ENCODE results near the gene XYLT1.

Gene XYLT1

GRCh38 chr16:17143546-17144419 lies 327.0 kb downstream of the XYLT1 start:
- no peak for ATAC-seq (ENCODE audit: low read depth)
- no peaks in the 10 kb centered on the region for H3K27me3 Mint-ChIP-seq
- peaks cover 24% of the 10 kb centered on the region for H3K36me3 Mint-ChIP-seq
- H3K4me1 Mint-ChIP-seq: no peaks in the 10 kb centered on the region
- no peak overlapping the region for H3K4me3 Mint-ChIP-seq
- no peak overlapping the region for H3K27ac Mint-ChIP-seq
- DNase-seq (ENCODE audit: low spot score in 2 of 2): no peak
- H3K9me3 Mint-ChIP-seq: no peaks in the 10 kb centered on the region

GRCh38 chr16:17138801-17139200 lies 332.0 kb downstream of the XYLT1 start:
- DNase-seq (ENCODE audit: low spot score in 2 of 2): no peak
- peaks cover 8% of the 10 kb centered on the region for H3K4me1 Mint-ChIP-seq
- H3K9me3 Mint-ChIP-seq: no peaks in the 10 kb centered on the region
- no peak for ATAC-seq (ENCODE audit: low read depth)
- H3K36me3 Mint-ChIP-seq: peaks cover 51% of the 10 kb centered on the region
- no peak overlapping the region for H3K27ac Mint-ChIP-seq
- no peaks in the 10 kb centered on the region for H3K27me3 Mint-ChIP-seq
- H3K4me3 Mint-ChIP-seq: no peak overlapping the region

- Mint-ChIP-seq H3K27me3 (peaks cover 2% of the 10 kb centered on the region), H3K4me1 (peaks cover 22% of the 10 kb centered on the region), H3K4me3 (no peak overlapping the region), H3K9me3 (no peaks in the 10 kb centered on the region), H3K36me3 (peaks cover 67% of the 10 kb centered on the region), H3K27ac (no peak overlapping the region)
- DNase-seq (ENCODE audit: low spot score in 2 of 2) (no peak), ATAC-seq (ENCODE audit: low read depth) (no peak)
Measured at GRCh38 chr16:17135439-17135838, 335.3 kb downstream of the XYLT1 start.

GRCh38 chr16:17134586-17134985 lies 336.2 kb downstream of the XYLT1 start:
- H3K27me3 Mint-ChIP-seq: peaks cover 2% of the 10 kb centered on the region
- H3K4me1 Mint-ChIP-seq: peaks cover 25% of the 10 kb centered on the region
- H3K9me3 Mint-ChIP-seq: no peaks in the 10 kb centered on the region
- ATAC-seq (ENCODE audit: low read depth) (peak; percentile 66), DNase-seq (ENCODE audit: low spot score in 2 of 2) (no peak)
- no peak overlapping the region for H3K4me3 Mint-ChIP-seq
- peak overlapping the region; percentile 56 for H3K27ac Mint-ChIP-seq
- peaks cover 68% of the 10 kb centered on the region for H3K36me3 Mint-ChIP-seq

GRCh38 chr16:17133851-17134250 lies 336.9 kb downstream of the XYLT1 start:
- no peak overlapping the region for H3K4me3 Mint-ChIP-seq
- H3K4me1 Mint-ChIP-seq: peaks cover 25% of the 10 kb centered on the region
- H3K36me3 Mint-ChIP-seq: peaks cover 62% of the 10 kb centered on the region
- H3K9me3 Mint-ChIP-seq: no peaks in the 10 kb centered on the region
- H3K27me3 Mint-ChIP-seq: peaks cover 2% of the 10 kb centered on the region
- peak overlapping the region; percentile 56 for H3K27ac Mint-ChIP-seq
- ATAC-seq (ENCODE audit: low read depth) (no peak), DNase-seq (ENCODE audit: low spot score in 2 of 2) (no peak)

GRCh38 chr16:17131351-17131750 lies 339.4 kb downstream of the XYLT1 start:
- Mint-ChIP-seq H3K4me3 (no peak overlapping the region), H3K9me3 (no peaks in the 10 kb centered on the region), H3K27ac (no peak overlapping the region), H3K36me3 (peaks cover 51% of the 10 kb centered on the region), H3K27me3 (peaks cover 2% of the 10 kb centered on the region), H3K4me1 (peaks cover 30% of the 10 kb centered on the region)
- ATAC-seq (ENCODE audit: low read depth) (no peak), DNase-seq (ENCODE audit: low spot score in 2 of 2) (no peak)

- ATAC-seq (ENCODE audit: low read depth) (peak; percentile 62), DNase-seq (ENCODE audit: low spot score in 2 of 2) (peak in 1 of 2 donors; percentile 2)
- Mint-ChIP-seq H3K36me3 (peaks cover 46% of the 10 kb centered on the region), H3K27me3 (peaks cover 2% of the 10 kb centered on the region), H3K4me1 (peaks cover 30% of the 10 kb centered on the region), H3K4me3 (peak overlapping the region; percentile 0), H3K27ac (peak overlapping the region; percentile 50), H3K9me3 (no peaks in the 10 kb centered on the region)
Measured at GRCh38 chr16:17130733-17131132, 340.0 kb downstream of the XYLT1 start.

- no peak overlapping the region for H3K27ac Mint-ChIP-seq
- H3K36me3 Mint-ChIP-seq: peaks cover 51% of the 10 kb centered on the region
- no peak for ATAC-seq (ENCODE audit: low read depth)
- no peak overlapping the region for H3K4me3 Mint-ChIP-seq
- peaks cover 2% of the 10 kb centered on the region for H3K27me3 Mint-ChIP-seq
- peaks cover 3% of the 10 kb centered on the region for H3K9me3 Mint-ChIP-seq
- peaks cover 30% of the 10 kb centered on the region for H3K4me1 Mint-ChIP-seq
- no peak for DNase-seq (ENCODE audit: low spot score in 2 of 2)
Measured at GRCh38 chr16:17129971-17130370, 340.8 kb downstream of the XYLT1 start.

GRCh38 chr16:17128791-17129190 lies 342.0 kb downstream of the XYLT1 start:
- H3K4me1 Mint-ChIP-seq: peaks cover 21% of the 10 kb centered on the region
- ATAC-seq (ENCODE audit: low read depth) (no peak), DNase-seq (ENCODE audit: low spot score in 2 of 2) (no peak)
- H3K4me3 Mint-ChIP-seq: no peak overlapping the region
- H3K27ac Mint-ChIP-seq: no peak overlapping the region
- peaks cover 53% of the 10 kb centered on the region for H3K36me3 Mint-ChIP-seq
- H3K27me3 Mint-ChIP-seq: peaks cover 2% of the 10 kb centered on the region
- peaks cover 6% of the 10 kb centered on the region for H3K9me3 Mint-ChIP-seq

GRCh38 chr16:17126156-17126555 lies 344.6 kb downstream of the XYLT1 start:
- Mint-ChIP-seq H3K9me3 (peaks cover 9% of the 10 kb centered on the region), H3K36me3 (peaks cover 55% of the 10 kb centered on the region), H3K27ac (no peak overlapping the region), H3K27me3 (no peaks in the 10 kb centered on the region), H3K4me3 (no peak overlapping the region), H3K4me1 (peaks cover 12% of the 10 kb centered on the region)
- ATAC-seq (ENCODE audit: low read depth): no peak
- no peak for DNase-seq (ENCODE audit: low spot score in 2 of 2)

- peaks cover 12% of the 10 kb centered on the region for H3K4me1 Mint-ChIP-seq
- DNase-seq (ENCODE audit: low spot score in 2 of 2): no peak
- no peak overlapping the region for H3K27ac Mint-ChIP-seq
- ATAC-seq (ENCODE audit: low read depth): no peak
- H3K4me3 Mint-ChIP-seq: no peak overlapping the region
- peaks cover 56% of the 10 kb centered on the region for H3K36me3 Mint-ChIP-seq
- H3K27me3 Mint-ChIP-seq: no peaks in the 10 kb centered on the region
- H3K9me3 Mint-ChIP-seq: peaks cover 9% of the 10 kb centered on the region
Measured at GRCh38 chr16:17125671-17126070, 345.1 kb downstream of the XYLT1 start.

- DNase-seq (ENCODE audit: low spot score in 2 of 2) (no peak), ATAC-seq (ENCODE audit: low read depth) (no peak)
- H3K27ac Mint-ChIP-seq: no peak overlapping the region
- H3K4me3 Mint-ChIP-seq: no peak overlapping the region
- peaks cover 42% of the 10 kb centered on the region for H3K36me3 Mint-ChIP-seq
- H3K9me3 Mint-ChIP-seq: no peaks in the 10 kb centered on the region
- H3K4me1 Mint-ChIP-seq: peaks cover 6% of the 10 kb centered on the region
- H3K27me3 Mint-ChIP-seq: no peaks in the 10 kb centered on the region
Measured at GRCh38 chr16:17117906-17118577, 352.7 kb downstream of the XYLT1 start.

- Mint-ChIP-seq H3K4me1 (peaks cover 6% of the 10 kb centered on the region), H3K27me3 (no peaks in the 10 kb centered on the region), H3K36me3 (peaks cover 32% of the 10 kb centered on the region), H3K4me3 (no peak overlapping the region), H3K27ac (no peak overlapping the region), H3K9me3 (no peaks in the 10 kb centered on the region)
- no peak for DNase-seq (ENCODE audit: low spot score in 2 of 2)
- no peak for ATAC-seq (ENCODE audit: low read depth)
Measured at GRCh38 chr16:17116595-17117322, 354.0 kb downstream of the XYLT1 start.

- ATAC-seq (ENCODE audit: low read depth) (no peak), DNase-seq (ENCODE audit: low spot score in 2 of 2) (no peak)
- Mint-ChIP-seq H3K36me3 (peaks cover 17% of the 10 kb centered on the region), H3K4me1 (peaks cover 7% of the 10 kb centered on the region), H3K27me3 (no peaks in the 10 kb centered on the region), H3K9me3 (peaks cover 2% of the 10 kb centered on the region), H3K27ac (peak overlapping the region; percentile 22), H3K4me3 (no peak overlapping the region)
Measured at GRCh38 chr16:17109413-17109812, 361.3 kb downstream of the XYLT1 start.
